Heart right ventricle (tissue), 16 donors: Measurements from ENCODE around the gene MYO9A. TPM values are rescaled to one million over a fixed set of nuclear protein-coding genes. Genes with fewer than 3 reads are reported as not detected.
"Not testable (repeated sequence)": the region's sequence is repeated elsewhere in the genome, so short reads cannot be mapped to it uniquely, and the experiment has no call there.

Experiments used
- ATAC-seq, 8 donors: fragments of 200-7000 bp; cut with Tn5 transposase; one replicate each; pipeline ENCODE4 v1.9.1; 2020; ENCODE audit warnings: mild to moderate bottlenecking in 8 of 8, moderate library complexity in 8 of 8, moderate number of reproducible peaks in 1 of 8
- DNase-seq, 2 donors: peaks; one replicate each; pipeline ENCODE4 v3.0.0-alpha.2; 2020
- H3K27ac ChIP-seq, 10 donors: fragments of 200-600 bp; sonication (generic) in 2 of 10; one replicate each; pipeline versions ENCODE4 v1.5.0 to v1.8.0; 2020 to 2022; ENCODE audit warnings: mild to moderate bottlenecking in 3 of 10
- H3K27me3 ChIP-seq, 7 donors: fragments of 200-600 bp; one replicate each; pipeline ENCODE4 v1.8.0; 2021 to 2022; ENCODE audit warnings: mild to moderate bottlenecking in 2 of 7
- H3K36me3 ChIP-seq, 9 donors: fragments of 200-600 bp; sonication (generic) in 1 of 9; one replicate each; pipeline versions ENCODE4 v1.5.0 to v1.8.0; 2020 to 2022; ENCODE audit warnings: mild to moderate bottlenecking in 2 of 9
- H3K4me1 ChIP-seq, 9 donors: fragments of 200-600 bp; sonication (generic) in 1 of 9; one replicate each; pipeline versions ENCODE4 v1.5.0 to v1.8.0; 2020 to 2022; ENCODE audit warnings: mild to moderate bottlenecking in 4 of 9
- H3K4me3 ChIP-seq, 10 donors: fragments of 200-600 bp; sonication (generic) in 2 of 10; one replicate each; pipeline versions ENCODE4 v1.5.0 to v1.8.0; 2020 to 2022; ENCODE audit warnings: mild to moderate bottlenecking in 7 of 10, moderate library complexity in 2 of 10
- H3K9me3 ChIP-seq, 11 donors: fragments of 200-600 bp in 10 of 11; sonication (generic) in 2 of 11; one replicate each; pipeline versions ENCODE4 v1.5.0 to v1.8.0; 2013 to 2022; ENCODE audit warnings: mild to moderate bottlenecking in 2 of 11, control low read depth in 1 of 11, moderate library complexity in 1 of 11
- CTCF ChIP-seq, 9 donors: fragments of 200-600 bp; sonication (generic) in 2 of 9; IDR thresholded peaks; one replicate each; pipeline versions ENCODE4 v1.5.0 to v1.8.0; 2021 to 2022; ENCODE audit warnings: antibody characterized with exemption in 9 of 9, mild to moderate bottlenecking in 5 of 9, moderate library complexity in 1 of 9
- WGBS, 2 donors: extraction: QIAGEN DNeasy Blood & Tissue Kit; methylation state at CpG; one replicate each; pipeline ENCODE4 v1.1.7; 2013; ENCODE audit warnings: inconsistent platforms in 1 of 2; 5-methylcytosine and 5-hydroxymethylcytosine counted together
- intact Hi-C, 10 donors: fragments of 100-400 bp; cut with DNase I; formaldehyde crosslinking; loops; one replicate each; pipeline versions ENCODE4 v1.11.1 to v1.14.2; 2022
- polyA plus RNA-seq, 2 donors: library from polyadenylated mRNA; stranded (reverse); fragments of 200-250 nt; gene quantifications; one replicate each; pipeline ENCODE4 v1.2.3, GENCODE V29; 2013
- total RNA-seq, 10 donors: library from RNA; stranded (reverse); fragmentation: NEBNext Ultra II Directional in 3 of 10; extraction: Animal tissue kit (Norgen Biotek cat#: 25700) in 3 of 10; gene quantifications; one replicate each; pipeline versions ENCODE4 v1.2.1 to v1.2.4, GENCODE V29; 2021 to 2023
- donor health status: Arrhythmogenic right ventricular cardiomyopathy.
- donor health status: ischemic (EF 13 %, LVEDD 7.1; RV severe dilation, severe dysfunction).
- donor health status: healthy with polysubstance abuse.
- donor health status: DM: no; HTN: yes; CAD: no.
- donor health status: DM: no; HTN: no; CAD: no.
- donor health status: ischemic (EF 25% LVEDD 6.9; RV normal size, moderate dysfunction).
- donor health status: ischemic (EF 25% LVEDD 5.7; RV mildly dilated, moderate dysfunction).
- donor health status: healthy.
- donor health status: DM: yes; HTN: yes; CAD: no.
- donor health status: Ischemic cardiomyopathy.
- donor health status: ischemic (EF 35%, LVEDD 5.7; RV mildly dilated, moderate dysfunction).
- donor health status: nonischemic (EF 11% LVEDD 7.7; RV severe dilation, severe dysfunction).
- donor health status: DM: yes; HTN: yes; CAD: no.
- donor health status: PGD.
- donor health status: ischemic (EF 29% LVEDD 5.4; RV normal size, mild dysfunction).
- donor health status: nonischemic (EF 23%, LVEDD 6.1; RV moderate dilation, normal function).

Gene MYO9A
- total and polyA plus RNA-seq, 12 donors = 3.7 to 36.9 (median 28.7) TPM

DNA sequence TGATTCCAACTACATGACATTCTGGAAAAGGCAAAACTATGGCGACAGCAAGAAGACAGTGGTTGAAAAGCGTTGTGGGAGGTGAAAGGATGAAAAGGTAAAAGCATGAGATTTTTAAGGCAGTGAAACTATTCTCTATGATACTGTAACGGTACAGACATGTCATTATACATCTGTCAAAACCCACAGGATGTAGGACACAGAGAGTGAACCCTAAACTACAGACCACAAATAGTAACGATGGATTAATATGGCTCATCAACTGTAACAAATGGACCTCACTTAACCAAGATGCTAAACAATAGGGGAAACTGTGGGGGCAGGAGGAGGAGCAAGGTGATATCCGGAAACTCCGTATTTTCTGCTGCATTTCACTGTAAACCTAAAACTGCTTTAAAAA, 39.1 kb downstream of the MYO9A start:
- Histone ChIP-seq H3K27ac (no peak overlapping the region), H3K4me1 (peaks cover 0 to 23% (median 0%) of the 10 kb centered on the region in 9 donors), H3K36me3 (no peaks in the 10 kb centered on the region), H3K4me3 (no peak overlapping the region), H3K27me3 (no peaks in the 10 kb centered on the region), H3K9me3 (no peaks in the 10 kb centered on the region)
- WGBS, 2 donors = 91 to 93% methylated on average over 6 of the region's 6 CpGs
- TF ChIP-seq CTCF (IDR thresholded peaks at IDR 0.05) = no peak
- intact Hi-C loops = no loop called here
- ATAC-seq (no peak), DNase-seq (no peak)

DNA sequence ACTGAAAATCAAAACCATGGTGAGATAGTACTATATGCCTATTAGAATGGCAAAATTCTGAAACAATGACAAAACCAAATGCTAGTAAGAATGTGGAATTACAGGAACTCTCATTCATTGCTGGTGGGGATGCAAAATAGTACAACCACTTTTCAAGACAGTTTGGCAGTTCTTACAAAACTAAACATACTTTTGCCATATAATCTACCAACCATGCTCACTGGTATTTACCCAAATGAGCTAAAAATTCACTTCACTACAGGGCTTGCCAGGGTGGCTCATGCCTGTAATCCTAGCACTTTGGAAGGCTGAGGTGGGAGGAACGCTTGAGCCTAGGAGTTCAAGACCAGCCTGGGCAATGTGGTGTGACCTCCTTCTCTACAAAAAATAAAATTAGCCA, 40.0 kb downstream of the MYO9A start:
- intact Hi-C loops = no loop called here
- WGBS, 2 donors = 93 to 98% methylated on average over 1 of the region's 1 CpG
- peaks cover 0 to 23% (median 0%) of the 10 kb centered on the region in 9 donors for H3K4me1 ChIP-seq
- no peaks in the 10 kb centered on the region for H3K27me3 ChIP-seq
- no peak overlapping the region for H3K27ac ChIP-seq
- no peaks in the 10 kb centered on the region for H3K36me3 ChIP-seq
- no peaks in the 10 kb centered on the region for H3K9me3 ChIP-seq
- H3K4me3 ChIP-seq = no peak overlapping the region
- no peak for ATAC-seq
- no peak for TF ChIP-seq CTCF (IDR thresholded peaks at IDR 0.05)
- DNase-seq = no peak

GRCh38 chr15:72074335-72075060, 43.5 kb downstream of the MYO9A start:
- intact Hi-C loops = no loop called here
- H3K4me3 ChIP-seq = no peak overlapping the region
- H3K4me1 ChIP-seq = peaks cover 0 to 13% (median 0%) of the 10 kb centered on the region in 9 donors
- no peaks in the 10 kb centered on the region for H3K9me3 ChIP-seq
- H3K27me3 ChIP-seq = no peaks in the 10 kb centered on the region
- no peak overlapping the region for H3K27ac ChIP-seq
- no peaks in the 10 kb centered on the region for H3K36me3 ChIP-seq
- no peak for DNase-seq
- no peak for TF ChIP-seq CTCF (IDR thresholded peaks at IDR 0.05)
- no peak for ATAC-seq
- WGBS, 2 donors = 74 to 77% methylated on average over 5 of the region's 5 CpGs

DNA sequence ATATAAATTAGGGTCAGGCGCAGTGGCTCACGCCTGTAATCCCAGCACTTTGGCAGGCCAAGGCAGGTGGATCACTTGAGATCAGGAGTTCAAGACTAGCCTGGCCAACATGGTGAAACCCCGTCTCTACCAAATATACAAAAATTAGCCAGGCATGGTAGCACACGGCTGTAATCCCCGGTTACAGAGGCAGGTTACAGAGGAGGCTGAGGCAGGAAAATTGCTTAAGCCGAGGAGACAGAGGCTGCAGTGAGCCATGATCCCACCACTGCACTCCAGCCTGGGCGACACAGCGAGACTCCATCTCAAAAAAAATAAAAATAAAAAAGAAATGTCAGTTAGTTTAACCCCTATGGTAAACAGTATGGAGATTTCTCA, 46.5 kb downstream of the MYO9A start:
- H3K27me3 ChIP-seq, H3K36me3 ChIP-seq, H3K27ac ChIP-seq, DNase-seq, ATAC-seq, H3K4me3 ChIP-seq, intact Hi-C loops, H3K9me3 ChIP-seq: not testable (repeated sequence)
- 95 to 98% methylated on average over 8 of the region's 8 CpGs for WGBS, 2 donors
- H3K4me1 ChIP-seq = peaks cover 0 to 13% (median 5%) of the 10 kb centered on the region in 9 donors

DNA sequence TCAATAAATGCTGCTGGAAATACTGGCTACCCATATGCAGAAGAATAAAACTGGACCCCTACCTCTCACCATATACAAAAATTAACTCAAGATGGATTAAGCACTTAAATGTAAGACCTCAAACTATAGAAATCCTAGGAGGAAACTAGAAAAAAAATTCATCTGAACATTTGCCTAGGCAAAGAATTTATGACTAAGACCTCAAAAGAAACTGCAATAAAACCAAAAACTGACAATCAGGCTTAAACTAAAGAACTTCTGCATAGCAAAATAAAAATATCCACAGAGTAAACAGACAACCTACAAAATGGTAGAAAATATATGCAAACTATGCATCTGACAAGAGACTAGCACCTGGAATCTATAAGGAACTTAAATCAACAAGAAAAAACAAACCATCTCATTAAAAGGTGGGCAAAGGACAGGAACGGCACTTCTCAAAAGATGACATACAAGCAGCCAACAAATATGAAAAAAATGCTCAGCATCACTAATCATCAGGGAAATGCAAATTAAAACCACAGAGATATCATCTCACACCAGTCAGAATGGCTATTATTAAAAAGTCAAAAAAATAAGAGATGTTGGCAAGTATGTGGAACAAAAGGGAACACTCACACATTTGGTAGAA, 47.0 kb downstream of the MYO9A start:
- TF ChIP-seq CTCF (IDR thresholded peaks at IDR 0.05) = no peak
- intact Hi-C loops = no loop called here
- H3K36me3 ChIP-seq = no peaks in the 10 kb centered on the region
- H3K4me3 ChIP-seq = no peak overlapping the region
- no peaks in the 10 kb centered on the region for H3K27me3 ChIP-seq
- 71 to 83% methylated on average over 1 of the region's 1 CpG for WGBS, 2 donors
- H3K9me3 ChIP-seq = no peaks in the 10 kb centered on the region
- H3K4me1 ChIP-seq = peaks cover 0 to 13% (median 5%) of the 10 kb centered on the region in 9 donors
- no peak for ATAC-seq
- no peak overlapping the region for H3K27ac ChIP-seq
- no peak for DNase-seq
